H1 (cell line): ENCODE measurements around the gene C12orf42. TPM values are rescaled to one million over a fixed set of nuclear protein-coding genes. Genes with fewer than 3 reads are reported as not detected.

Source experiments
- EZH2 ChIP-seq: fragments of 200-600 bp; sonication (generic); IDR thresholded peaks from 2 replicates; pipeline ENCODE4 v1.7.1; 2012; ENCODE audit warnings: low read depth, mild to moderate bottlenecking, moderate library complexity, low read length, inconsistent platforms; ENCODE audit not compliant: severe bottlenecking
- NRF1 ChIP-seq: IDR thresholded peaks from 2 replicates; pipeline ENCODE4 v1.6.1; 2011; ENCODE audit warnings: mild to moderate bottlenecking, low read depth, low read length, improper control_type of control experiment
- PHF8 ChIP-seq: fragments of 200-600 bp; sonication (generic); conservative IDR thresholded peaks from 2 replicates; pipeline ENCODE4 v1.7.1; 2012; ENCODE audit warnings: low read depth, mild to moderate bottlenecking, inconsistent platforms, low read length, moderate library complexity
- POLR2AphosphoS5 ChIP-seq: IDR thresholded peaks from 2 replicates; pipeline ENCODE4 v1.6.1; 2011; ENCODE audit warnings: low read depth, low read length
- POU5F1 ChIP-seq: IDR thresholded peaks from 2 replicates; pipeline ENCODE4 v1.6.1; 2011; ENCODE audit warnings: low read depth, mild to moderate bottlenecking, low read length, moderate library complexity
- RFX5 ChIP-seq: IDR thresholded peaks from 2 replicates; pipeline ENCODE4 v1.6.1; 2011; ENCODE audit warnings: low read depth, low read length, improper control_type of control experiment, borderline replicate concordance
- RNF2 ChIP-seq: fragments of 200-900, 300-1000 bp; sonication (generic); IDR thresholded peaks from 2 replicates; pipeline ENCODE4 v1.7.1; 2016; ENCODE audit warnings: borderline replicate concordance, low read depth, mild to moderate bottlenecking, antibody characterized with exemption, low read length; ENCODE audit not compliant: poor library complexity, severe bottlenecking; ENCODE audit errors: missing control alignments
- polyA plus RNA-seq, 7 experiments: library from polyadenylated mRNA; depleted of rRNA in 3 of 7; stranded (reverse) in 5 of 7; unstranded in 2 of 7; fragments of >200 nt in 5 of 7; fragments of 200-250 nt in 2 of 7; gene quantifications; 1 replicate in 5 of 7; 2 replicates in 1 of 7; 4 replicates in 1 of 7; pipeline versions ENCODE4 v1.2.1 to v1.2.3, GENCODE V29; 2011 to 2013; ENCODE audit warnings: missing spikeins in 2 of 7, mixed read lengths in 2 of 7
- total RNA-seq: library from RNA; stranded (reverse); fragmentation: NEBNext Ultra II Directional; extraction: Animal tissue kit (Norgen Biotek cat#: 25700); gene quantifications from 2 replicates; pipeline ENCODE4 v1.2.1, GENCODE V29; 2021

Gene C12orf42
- total and polyA plus RNA-seq, 2 of the 8 experiments (the other 6 are each of a cell fraction or from before 2014, with no cell fraction given), result 0.05 TPM; not detected in 1

GRCh38 chr12:103422746-103423515 lies 72.8 kb downstream of the C12orf42 start (continued):
- TF ChIP-seq NRF1 (no peak), POLR2AphosphoS5 (no peak), RFX5 (no peak), POU5F1 (no peak), PHF8 (no peak), RNF2 (no peak), EZH2 (no peak)
